PC-3 (cell line): ENCODE results near the gene SLC9A3.

Source experiments
- EZH2 ChIP-seq: fragments of 300-600 bp; sonication (generic); IDR thresholded peaks from one replicate; pipeline ENCODE4 v1.6.1; 2017; ENCODE audit warnings: antibody characterized with exemption, mild to moderate bottlenecking, low read length; ENCODE audit not compliant: unreplicated experiment
- TF ChIP-seq, protein P1 (sequence below): fragments of 300-600 bp; sonication (generic); conservative IDR thresholded peaks from 2 replicates; pipeline ENCODE4 v1.5.1; 2017; ENCODE audit warnings: antibody characterized with exemption, low read depth, mild to moderate bottlenecking, low read length

DNA sequence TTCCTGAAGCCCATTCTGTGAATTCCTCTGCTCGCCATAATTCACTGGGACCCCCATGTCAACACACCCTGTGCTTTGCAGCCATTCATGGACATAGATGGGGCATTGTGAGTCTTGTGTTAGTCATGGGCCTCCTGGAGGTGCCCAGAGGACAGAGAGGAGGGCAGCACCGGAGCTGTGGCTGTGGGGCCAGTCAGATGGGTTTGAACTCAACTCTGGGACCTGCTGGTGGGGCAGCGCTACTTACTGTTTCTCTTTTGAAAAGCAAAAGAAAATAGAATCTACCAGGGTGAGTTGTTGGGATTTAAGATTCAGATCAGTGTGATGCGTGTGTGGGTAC lies 92.6 kb downstream of the SLC9A3 start:
- TF ChIP-seq, protein P1, sequence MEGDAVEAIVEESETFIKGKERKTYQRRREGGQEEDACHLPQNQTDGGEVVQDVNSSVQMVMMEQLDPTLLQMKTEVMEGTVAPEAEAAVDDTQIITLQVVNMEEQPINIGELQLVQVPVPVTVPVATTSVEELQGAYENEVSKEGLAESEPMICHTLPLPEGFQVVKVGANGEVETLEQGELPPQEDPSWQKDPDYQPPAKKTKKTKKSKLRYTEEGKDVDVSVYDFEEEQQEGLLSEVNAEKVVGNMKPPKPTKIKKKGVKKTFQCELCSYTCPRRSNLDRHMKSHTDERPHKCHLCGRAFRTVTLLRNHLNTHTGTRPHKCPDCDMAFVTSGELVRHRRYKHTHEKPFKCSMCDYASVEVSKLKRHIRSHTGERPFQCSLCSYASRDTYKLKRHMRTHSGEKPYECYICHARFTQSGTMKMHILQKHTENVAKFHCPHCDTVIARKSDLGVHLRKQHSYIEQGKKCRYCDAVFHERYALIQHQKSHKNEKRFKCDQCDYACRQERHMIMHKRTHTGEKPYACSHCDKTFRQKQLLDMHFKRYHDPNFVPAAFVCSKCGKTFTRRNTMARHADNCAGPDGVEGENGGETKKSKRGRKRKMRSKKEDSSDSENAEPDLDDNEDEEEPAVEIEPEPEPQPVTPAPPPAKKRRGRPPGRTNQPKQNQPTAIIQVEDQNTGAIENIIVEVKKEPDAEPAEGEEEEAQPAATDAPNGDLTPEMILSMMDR: no peak
- no peak for TF ChIP-seq EZH2
